Medulla oblongata (tissue), 1 donor: ENCODE data around the gene IFT122.

Experiments
- DNase-seq: peaks from one replicate; pipeline ENCODE4 v3.0.0-alpha.2; 2015; ENCODE audit errors: extremely low spot score

Gene IFT122

DNA sequence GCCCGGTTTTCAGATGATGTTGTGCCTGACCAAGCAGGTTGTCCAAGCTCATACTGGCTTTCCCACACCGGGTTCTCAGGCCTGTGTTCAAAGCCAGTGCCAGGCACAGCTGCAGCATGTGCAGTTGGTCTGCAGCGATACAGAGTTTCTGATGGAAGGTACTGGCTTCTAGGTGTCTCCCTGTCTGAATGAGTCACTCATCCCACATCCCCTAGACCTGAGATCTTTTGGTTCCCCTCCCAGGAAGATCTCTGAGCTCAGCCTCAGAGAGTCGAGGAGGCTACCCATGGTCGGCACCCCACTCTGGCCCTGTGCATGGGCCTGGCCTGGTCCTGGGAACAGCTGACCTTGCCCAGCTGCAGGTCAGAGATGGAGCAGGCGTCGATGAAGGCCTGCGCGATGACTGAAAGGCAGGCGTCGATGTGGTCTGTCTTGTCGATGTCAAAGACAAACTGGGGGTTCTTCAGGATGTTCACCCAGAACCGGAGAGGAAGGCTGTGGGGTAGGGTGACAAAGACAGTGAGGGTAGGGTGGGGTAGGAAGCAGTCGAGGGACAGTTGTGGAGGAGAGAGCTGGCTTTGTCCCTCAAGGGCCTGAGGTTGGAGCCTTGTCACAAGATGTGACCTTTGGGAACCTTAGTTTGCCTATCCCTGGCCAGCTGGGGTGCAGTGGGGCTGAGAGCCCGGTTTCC, 118.2 kb downstream of the IFT122 start:
- DNase-seq: no peak

DNA sequence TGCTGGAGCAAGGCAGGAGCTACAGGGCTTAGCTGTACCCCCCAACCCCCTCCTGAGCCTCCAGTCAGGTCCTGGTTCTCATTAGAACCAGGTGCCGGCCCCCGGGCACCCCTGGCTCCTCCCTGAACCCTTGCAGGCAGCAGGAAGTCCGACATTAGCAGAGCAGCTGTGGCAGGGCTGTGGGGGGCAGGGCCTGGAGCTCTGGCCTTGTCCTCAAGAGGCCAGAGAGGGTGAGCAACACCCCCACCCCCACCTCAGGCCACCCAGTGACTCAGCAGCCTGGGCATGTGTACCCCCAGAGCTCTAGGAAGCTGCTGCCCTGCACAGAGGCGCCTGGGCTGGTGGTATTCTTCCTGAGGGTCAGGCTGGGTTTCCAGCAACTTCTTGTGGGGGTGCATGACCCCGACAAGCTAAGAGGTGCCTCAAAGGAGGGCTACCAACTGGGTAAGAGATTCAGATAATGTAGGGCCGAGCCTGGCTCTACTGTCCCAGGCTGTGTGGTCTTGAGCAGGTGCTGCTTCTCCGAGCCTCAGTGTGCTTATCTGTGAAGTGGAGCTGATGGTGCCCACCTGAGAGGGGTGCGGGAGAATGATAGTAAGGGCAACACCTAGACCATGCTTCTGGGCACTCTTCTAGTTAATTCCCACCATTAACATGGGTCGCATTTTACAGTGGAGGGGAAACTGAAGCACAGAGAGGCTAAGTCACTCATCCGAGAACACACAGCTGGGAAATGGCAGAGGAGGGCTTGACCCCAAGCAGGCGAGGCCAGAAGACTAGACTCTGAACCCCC, 118.9 kb downstream of the IFT122 start:
- no peak for DNase-seq

DNA sequence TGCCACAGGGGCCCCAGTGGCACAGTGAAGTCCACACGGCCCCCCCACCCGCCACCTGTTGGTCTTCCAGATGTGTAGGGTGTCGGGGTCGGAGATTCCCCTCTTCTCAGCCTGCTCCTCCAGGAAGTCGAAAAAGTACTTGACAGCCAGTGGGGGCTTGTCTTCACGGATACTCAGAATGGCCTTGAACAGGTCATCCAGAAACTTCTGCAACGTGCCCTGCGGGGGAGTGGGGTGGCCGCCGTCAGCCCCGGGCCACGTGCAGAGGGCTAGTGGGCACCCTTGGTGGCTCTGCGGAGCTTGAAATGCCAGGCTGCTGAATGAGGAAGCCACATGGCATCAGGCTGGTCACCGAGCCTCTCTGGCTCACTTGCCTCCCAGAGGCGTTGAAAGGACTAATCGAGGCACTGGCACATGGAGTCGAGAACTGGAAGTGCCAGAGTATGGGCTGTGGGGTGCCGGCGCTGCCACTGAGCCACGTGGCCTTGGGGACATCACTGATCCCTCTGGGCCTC, 119.6 kb downstream of the IFT122 start:
- no peak for DNase-seq

DNA sequence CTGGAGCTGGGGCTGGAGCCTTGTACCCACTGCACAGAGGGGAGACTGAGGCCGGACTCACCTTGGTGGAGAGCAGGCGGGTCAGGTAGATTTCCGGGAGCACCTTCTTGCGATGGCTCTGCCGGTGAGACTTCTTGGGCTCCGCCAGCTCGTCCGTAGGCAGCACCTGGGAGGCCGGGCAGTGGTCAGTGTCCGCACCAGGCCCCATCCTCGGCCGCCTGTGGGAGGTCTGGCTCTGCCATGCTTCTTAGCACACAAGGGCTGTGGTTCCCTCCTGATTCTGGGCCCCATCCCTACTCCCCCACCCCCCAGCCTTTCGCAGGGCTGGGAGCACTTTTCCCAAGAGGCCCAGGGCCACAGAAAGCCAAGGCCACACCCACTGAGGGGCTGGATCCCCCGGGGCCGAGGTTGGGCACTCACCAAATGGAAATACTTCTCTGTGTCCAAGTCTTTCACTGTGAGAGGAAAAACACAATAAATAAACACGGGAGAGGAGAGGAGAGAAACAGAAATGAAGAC, 120.3 kb downstream of the IFT122 start:
- no peak for DNase-seq

DNA sequence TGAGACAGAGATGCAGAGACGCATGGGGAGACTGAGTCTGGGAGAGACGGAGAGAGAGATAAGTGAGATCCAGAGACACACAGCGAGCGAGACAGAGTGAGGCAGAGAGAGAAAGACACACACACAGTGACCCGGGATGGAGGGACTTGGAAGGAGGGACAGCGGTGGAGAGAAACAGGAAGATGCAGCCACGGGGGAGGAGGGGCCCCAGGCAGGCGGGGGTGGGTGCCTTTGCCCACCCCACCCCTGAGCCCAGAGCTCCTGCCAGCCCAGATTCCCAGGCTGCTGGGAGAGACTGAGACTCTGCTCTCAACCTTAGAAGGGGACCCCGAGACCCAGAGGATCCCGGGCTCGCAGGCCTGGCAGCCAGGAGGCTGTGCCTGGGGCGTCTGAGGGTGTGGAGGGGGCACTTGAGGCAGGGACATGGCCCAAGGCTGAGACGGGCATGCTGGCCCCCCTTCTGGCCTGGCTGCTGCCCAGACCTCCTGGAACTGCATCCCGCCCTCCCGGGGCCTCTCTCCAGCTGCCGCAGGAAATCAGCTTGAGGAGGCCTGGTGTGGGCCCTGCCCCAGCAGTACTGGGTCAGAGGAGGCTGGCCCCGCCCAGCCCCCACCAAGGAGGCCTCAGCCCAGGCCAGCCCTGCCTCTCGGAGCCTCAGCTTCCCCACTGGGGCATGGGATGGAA, 121.0 kb downstream of the IFT122 start:
- peak; percentile 66 for DNase-seq

DNA sequence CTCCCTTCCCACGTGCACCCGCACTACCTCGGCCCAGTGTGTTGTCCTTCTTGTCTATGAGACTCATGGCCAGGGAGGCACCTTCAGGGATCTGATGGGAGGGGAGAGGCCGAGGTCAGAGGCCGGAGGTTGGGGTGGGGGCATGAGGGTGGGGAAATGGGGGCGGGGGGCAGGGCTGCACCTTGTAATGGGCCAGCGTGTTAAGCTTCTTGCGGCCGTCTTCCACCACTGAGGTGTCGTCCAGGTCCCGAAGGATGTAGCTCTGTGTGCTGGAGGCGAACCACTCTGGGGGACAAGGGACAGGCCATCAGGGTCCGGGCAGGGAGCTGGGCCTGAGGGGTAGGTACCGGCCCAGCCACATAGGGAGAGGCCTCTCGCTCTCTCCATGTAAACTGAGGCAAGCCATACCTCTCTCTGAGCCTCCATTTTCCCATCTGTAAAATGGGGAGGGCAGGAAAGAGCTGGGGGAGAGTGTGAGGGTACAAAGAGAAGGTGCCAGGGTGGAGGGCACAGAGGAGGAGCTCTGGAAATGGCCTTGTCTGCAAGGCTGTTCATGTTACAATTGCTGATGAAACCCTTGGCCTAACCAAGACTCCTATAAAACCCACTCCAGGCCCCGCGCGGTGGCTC, 121.7 kb downstream of the IFT122 start:
- no peak for DNase-seq

DNA sequence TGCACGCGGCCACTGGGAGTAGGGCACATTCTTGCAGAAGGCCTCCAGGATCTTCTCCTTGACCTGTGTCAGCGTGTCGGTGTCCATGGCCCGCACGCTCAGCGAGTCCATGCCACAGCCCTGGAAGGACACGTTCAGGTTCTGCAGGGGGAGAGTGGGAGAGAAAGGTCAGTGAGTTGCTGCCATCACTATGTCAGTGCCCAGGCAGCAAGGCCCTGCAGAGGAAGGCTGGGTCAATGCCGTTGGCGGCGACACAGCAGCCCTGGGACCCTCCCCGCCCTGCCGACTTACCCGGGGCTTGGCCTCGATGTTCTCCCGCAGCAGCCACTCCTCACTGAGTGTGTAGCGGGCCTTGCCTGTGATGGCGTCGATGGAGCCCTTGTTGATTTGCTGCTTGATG, 122.8 kb downstream of the IFT122 start:
- no peak for DNase-seq

DNA sequence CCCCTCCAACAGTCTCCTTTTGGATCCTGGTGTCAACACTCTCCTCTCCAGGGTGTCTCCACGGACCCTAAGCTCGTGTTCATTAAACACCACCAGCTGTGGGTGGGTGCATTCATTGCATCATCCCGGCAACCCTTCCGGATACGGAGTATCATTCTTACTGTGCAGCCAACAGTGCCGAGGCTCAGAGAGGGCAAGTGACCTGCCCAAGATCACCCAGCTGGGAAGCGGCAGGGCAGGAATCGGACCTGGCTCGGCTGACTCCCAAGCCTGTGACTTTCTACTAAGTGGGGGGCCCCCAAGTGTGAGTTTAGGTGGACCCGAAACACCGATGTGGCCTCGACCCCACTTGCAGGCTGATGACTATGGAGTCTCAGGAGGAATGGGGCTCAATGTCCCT, 123.3 kb downstream of the IFT122 start:
- DNase-seq: no peak

DNA sequence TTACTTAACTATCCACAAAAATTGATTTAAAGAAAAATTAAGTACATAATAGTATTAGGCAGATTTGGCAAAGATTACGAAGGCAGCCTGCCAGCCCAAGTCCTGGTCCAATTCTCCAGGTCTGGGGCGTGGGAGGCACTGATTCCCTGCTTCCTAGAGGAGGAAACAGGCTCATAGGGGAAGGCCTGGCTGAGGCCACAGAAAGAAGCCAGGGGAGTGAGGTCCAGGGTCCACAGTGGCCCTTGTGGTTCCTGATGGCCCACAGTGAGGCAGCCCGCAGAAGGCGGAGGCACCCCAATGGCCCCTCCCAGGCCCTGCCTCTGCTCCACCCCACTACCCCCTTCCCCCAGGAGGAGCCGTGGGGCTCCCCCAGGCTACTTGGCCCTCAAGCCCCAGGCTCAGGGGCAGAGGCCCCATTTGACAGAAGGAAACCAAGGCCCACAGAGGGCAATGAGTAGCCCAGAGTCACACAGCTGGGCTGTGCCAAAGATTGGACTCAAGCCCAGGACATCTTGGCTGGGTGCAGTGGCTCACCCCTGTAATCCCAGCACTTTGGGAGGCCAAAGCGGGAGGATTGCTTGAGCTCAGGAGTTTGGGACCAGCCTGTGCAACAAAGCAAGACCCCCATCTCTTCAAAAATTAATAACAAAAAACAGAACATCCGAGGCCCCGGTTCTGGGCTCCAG, 124.0 kb downstream of the IFT122 start:
- DNase-seq: no peak

DNA sequence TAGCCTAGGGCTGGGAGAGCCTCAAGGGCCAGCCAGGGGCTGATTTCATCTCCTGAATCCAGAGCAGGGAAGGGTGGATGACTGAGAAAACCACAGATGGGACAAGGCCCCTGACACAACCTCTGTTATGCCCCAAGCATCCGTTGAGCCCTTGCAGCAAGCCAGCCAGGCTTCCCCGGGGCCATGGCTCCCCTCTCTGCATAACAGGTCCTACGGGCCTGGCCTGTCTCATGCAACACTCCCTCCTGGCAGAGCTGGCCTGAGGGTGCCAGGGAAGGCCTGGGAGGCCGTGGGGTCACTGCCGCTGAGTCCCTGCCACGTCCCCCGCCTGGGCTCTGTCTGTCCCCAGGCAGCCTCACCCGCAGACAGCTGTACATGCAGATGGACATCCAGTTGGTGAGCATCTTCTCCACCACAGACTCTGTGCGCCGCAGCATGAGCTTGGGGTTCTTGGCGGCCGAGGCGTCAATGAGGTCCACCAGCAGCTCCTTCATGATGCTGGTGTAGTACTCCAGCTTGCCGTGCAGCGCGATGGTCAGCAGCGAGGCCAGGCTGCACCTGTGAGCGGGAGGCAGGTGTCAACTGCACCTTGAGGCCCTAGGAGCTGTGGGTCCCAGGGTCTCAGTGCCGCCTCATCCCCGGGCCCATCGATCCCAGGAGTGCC, 125.1 kb downstream of the IFT122 start:
- DNase-seq: no peak

DNA sequence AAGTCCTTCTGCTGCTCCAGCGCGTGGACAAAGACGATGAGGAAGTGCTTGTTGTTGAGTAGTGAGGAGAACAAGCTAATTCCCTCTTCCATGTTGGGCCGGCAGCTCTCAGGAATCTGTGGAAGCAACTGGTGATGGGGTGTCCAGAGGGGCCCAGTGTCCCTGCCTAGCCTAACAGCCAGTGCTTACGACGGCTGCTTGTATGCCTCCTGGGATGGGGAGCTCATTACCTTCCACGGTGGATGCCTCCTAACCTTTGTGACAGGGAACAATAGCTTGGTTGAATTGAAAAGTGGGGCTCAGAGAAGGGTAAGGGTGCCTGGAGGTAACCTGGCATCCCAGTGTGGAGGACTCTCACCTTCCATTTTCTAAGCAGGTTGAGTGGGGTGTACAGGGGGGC, 125.9 kb downstream of the IFT122 start:
- no peak for DNase-seq

DNA sequence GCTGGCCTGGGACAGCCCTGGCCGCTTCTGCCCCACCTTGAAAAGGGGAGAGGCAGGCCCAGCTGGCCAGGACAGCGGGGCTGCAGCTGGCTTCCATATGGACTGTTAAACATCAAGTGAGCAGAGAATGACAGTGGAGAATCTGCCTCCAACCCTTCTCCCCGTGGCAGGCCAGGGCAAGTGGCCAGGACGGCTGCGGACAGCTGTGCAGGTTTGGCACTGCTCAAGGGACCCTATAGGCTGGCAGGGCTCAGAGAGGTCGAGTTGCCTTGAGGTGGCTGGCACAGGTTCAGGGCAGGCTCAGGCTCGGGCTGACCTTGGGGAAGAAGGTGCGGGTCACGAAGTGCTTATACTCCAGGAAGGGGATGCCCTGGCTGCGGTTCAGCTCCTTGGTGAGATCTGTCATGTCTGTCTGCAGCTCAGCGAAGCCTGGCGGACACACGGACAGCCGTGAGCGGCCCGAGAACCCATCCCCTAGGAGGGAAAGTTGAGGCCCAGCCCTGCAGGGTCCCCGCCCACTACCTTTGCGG, 127.2 kb downstream of the IFT122 start:
- DNase-seq: no peak

DNA sequence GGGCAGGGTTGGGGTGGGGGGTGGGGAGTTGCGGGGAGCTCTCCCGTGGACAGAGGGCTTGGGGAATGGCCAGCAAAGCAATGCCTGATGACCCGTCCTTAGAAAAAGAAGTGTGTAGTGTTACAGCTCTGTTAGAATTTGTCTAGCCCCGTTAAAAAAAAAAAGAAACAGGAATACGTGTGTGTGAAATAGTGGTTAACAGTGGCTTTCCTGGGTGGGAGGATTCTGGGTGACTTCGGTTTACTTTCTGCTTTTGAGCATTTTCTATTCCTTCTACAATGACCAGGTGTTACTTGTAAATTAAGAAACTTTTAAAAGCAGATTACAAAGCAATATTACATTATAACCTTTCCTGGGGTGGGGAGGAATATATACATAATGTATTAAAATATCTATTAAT, 127.9 kb downstream of the IFT122 start:
- no peak for DNase-seq

DNA sequence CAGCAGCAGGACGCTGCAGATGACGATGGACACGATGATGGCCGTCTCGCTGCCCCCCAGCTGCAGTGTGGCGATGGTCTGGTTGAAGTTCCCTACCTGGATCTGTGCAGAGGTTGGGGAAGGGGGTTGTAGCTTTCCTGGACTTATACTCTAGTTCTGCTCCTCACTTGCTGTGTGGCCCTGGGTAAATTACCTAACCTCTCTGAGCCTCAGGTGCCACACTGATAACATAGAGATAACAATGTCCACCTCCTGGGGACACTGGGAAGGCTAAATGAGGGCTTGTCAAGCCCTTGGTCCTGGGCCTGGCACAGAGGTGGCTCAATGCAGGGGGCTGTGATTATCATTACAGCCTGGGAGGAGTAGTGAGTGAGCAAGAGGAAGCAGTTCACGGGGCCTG, 129.8 kb downstream of the IFT122 start:
- DNase-seq: no peak
